Right forelimb (tissue), 1 donor: ENCODE measurements around the gene RAB19.

ENCODE experiments used
- DNase-seq: peaks from one replicate; pipeline ENCODE4 v3.0.0-alpha.2; 2018

Gene RAB19

DNA sequence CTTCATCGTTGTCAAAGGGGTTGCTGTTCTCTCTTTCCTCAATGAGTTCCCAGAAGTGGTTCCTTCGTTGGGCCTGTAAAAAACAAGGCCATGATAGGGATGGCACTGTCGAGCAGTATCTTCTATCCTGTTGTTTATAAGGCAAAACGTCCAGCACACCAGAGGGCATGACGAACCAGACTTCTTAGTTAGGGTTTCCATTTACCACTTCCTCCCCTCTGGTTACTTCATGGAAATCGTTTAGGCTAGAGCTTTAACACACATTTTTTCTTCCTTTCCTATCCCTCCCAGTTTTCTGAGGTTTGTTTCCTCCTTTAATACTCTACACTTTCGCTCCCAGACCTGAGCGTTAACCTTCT is 50.8 kb downstream of the RAB19 start:
- no peak for DNase-seq

DNA sequence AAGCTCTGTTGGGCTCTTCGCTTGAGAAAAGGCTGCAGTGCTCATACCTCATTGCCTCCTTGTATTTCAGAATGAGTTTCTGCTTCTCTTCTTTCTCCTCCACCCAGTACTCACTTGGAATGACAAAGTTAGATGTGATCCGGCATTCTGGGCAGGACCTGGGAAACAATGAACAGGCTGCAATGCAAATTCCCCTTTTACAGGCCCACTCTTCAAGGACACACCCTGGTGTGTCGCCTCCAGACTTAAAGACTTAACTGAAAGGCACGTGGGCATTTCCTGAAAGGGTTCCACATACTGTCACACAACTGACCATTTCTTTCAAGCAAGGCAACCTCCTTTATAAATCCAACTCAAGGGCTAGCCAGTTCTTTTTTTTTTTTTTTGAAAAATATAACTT is 51.9 kb downstream of the RAB19 start:
- no peak for DNase-seq

DNA sequence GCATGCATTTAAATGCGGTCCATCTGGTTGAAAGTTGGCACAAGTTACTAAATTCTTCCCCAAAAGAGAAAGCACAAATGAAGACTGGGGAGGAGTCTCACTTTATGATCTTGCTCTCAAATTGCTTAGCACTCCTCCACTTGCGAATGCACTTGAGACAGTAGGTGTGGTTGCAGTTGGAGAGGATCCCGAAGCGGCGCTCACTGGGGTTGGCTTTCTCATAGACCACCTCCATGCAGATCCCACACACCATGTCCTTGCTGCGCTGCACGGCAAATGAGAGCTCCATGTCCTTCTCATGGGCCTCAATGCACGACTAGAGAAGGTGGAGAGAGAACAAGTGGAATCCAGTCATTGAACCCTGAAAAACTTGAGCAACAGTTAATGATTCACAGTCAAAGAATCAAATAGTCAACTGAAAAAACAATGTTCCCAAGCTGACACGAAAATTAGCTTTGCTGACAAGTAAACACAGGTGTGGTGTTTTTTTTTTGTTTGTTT is 52.7 kb downstream of the RAB19 start:
- no peak for DNase-seq

DNA sequence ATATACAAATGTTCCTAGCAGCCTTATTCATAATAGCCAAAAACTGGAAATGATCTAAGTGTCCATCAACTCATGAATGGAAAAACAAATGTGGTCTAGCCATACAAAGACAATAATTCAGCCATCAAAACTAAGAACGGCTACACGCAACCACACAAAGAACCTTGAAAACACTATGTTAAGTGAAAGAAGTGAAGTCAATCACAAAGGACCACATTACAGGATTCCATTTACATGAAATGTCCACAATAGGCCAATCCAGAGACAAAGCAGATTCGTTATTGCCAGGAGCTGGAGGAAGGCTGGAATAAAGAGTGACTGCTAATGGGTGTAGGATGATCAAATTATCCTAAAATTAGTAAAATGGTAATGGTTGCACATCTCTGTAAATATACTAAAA is 54.3 kb downstream of the RAB19 start:
- DNase-seq = no peak

DNA sequence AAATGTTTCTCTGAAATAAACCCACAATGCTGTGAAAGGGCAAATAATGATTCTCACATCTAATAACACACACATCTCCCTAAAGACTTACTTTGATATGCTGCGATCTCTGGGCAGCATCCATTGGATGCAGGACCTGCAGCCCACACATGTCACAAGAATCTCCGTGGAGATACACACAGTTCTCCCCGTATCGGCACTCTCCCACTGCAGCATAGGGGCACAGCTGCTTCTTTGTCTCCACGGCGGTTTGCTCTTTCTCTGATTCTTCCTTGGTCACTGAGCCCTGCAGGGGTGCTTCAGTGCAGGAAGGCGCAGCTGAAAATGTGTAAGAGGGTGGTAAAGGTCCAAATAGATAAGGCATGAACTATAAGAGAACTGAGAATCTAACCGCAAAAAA is 55.1 kb downstream of the RAB19 start:
- no peak for DNase-seq

DNA sequence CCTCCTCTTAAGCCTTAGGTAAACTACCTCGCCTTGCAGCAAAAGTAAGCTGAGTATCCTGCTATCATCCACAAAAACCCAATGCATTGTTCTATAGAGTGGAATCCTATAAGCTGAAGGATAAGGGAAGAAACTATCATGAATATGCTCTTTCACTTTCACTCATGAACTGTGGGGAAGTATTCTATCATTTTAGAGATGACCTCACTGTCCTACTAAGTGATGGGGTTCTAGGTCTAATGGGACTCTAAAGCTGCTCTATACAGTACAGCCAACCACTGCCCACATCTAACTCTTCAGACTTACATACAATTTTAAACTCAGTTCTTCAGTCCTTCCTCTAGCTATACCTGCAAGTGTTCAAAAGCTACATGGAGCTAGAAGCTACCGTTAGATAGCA is 59.3 kb downstream of the RAB19 start:
- no peak for DNase-seq

DNA sequence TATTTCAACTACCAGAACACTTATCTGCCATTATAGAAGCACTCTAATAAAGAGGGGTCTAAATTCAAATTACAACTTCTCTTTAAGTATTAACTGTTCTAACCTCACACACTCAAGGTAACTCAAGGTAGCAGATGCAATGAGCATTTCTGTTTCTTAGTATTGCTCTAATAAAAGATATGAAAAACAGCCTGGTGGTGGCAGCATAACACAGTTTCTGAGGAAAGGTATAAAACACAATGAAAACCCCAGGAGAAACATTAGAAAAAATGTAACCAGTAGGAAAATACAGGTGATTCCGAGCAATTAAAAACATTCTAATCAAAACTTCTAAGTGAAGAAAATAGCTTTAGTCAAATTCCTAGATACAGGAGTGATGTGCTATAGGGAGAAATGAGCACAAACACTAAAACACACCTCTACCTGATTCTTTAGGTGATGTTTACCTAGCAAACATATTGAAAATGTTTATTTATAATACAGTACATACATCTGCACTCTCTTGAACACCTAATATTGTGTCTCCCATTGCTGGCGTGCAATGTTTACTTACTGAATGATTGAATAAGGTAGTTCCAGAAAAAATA is 72.0 kb downstream of the RAB19 start:
- no peak for DNase-seq

DNA sequence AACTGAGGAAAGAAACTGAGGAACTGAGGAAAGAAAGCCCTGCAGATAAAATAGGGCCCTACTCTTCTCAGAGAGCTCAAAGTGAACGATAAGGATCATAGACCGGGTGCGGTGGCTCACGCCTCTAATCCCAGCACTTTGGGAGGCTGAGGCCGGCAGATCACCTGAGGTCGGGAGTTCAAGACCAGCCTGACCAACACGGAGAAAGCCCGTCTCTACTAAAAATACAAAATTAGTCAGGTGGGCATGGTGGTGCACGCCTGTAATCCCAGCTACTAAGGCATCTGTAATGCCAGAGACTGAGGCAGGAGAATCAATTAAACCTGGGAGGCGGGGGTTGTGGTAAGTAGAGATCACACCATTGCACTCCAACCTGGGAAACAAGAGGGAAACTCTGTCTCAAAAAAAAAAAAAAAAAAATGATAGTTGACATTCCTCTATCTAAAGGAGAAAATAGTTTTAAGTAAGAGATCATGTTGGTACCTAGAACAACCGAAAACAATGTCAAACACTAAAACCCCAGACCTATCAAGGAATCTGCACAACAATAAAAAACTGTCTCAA is 72.9 kb downstream of the RAB19 start:
- no peak for DNase-seq
